ENCODE data around the gene DCC. TPM values are rescaled to one million over a fixed set of nuclear protein-coding genes. Genes with fewer than 3 reads are reported as not detected.

Gene DCC
- total and polyA plus RNA-seq, 2 experiments from 2014 or later = 0.27 to 0.38 TPM

DNA sequence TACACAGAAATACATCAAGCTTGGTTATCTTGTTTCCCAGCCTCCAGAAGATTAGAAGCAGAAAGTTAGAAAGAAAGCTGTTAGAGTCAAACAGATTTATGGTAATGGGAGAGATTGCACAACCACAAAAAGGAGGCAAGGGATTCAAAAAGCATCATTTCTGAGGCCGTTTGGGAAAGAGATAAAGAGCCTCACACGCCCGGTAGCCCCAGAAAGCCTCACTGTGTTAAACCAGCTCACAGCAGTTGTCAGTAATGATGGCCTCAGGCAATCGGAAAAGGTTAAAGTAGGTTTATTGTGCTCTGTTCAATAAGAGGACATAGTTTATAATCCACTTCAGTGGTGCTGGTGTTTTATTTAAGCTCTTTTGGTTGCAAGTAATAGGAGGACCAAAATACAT, 111.3 kb downstream of the DCC start:
- H3K27ac ChIP-seq = no peak overlapping the region
- H3K27me3 ChIP-seq = no peaks in the 10 kb centered on the region
- DNase-seq (ENCODE audit: low read depth in 1 of 2, low spot score in 1 of 2) = no peak
- no peak overlapping the region for H3K4me3 ChIP-seq
- no peaks in the 10 kb centered on the region for H3K9me3 ChIP-seq (ENCODE audit: low read depth)
- H3K4me1 ChIP-seq (ENCODE audit: low read depth) = peaks cover 15% of the 10 kb centered on the region
- TF ChIP-seq, protein P1, sequence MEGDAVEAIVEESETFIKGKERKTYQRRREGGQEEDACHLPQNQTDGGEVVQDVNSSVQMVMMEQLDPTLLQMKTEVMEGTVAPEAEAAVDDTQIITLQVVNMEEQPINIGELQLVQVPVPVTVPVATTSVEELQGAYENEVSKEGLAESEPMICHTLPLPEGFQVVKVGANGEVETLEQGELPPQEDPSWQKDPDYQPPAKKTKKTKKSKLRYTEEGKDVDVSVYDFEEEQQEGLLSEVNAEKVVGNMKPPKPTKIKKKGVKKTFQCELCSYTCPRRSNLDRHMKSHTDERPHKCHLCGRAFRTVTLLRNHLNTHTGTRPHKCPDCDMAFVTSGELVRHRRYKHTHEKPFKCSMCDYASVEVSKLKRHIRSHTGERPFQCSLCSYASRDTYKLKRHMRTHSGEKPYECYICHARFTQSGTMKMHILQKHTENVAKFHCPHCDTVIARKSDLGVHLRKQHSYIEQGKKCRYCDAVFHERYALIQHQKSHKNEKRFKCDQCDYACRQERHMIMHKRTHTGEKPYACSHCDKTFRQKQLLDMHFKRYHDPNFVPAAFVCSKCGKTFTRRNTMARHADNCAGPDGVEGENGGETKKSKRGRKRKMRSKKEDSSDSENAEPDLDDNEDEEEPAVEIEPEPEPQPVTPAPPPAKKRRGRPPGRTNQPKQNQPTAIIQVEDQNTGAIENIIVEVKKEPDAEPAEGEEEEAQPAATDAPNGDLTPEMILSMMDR (IDR thresholded peaks at IDR 0.05; ENCODE audit: low read depth, low read length) = no peak
- H3K36me3 ChIP-seq = no peaks in the 10 kb centered on the region

DNA sequence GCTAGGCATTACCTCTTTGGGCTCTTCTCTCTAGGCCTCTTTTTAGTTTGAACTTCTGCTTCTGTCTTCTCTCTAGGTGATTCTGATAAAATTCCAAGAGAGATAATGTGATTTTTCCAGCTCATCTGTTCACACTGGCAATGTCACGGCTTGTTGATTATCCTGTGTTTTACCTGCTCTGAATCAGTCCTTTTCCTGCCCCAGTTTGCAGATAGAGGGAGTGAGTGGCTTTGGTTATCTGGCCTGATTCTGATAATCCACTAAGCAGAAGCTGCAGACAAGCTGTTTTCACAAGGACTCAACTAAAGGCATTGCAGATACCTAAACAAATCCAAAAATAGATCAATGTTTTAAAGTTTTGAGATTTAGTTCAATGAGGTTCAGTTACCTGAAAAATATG, 111.9 kb downstream of the DCC start:
- peaks cover 15% of the 10 kb centered on the region for H3K4me1 ChIP-seq (ENCODE audit: low read depth)
- H3K27ac ChIP-seq = no peak overlapping the region
- H3K4me3 ChIP-seq = no peak overlapping the region
- DNase-seq (ENCODE audit: low read depth in 1 of 2, low spot score in 1 of 2) = peak in 1 of 2 donors; percentile 8
- no peaks in the 10 kb centered on the region for H3K36me3 ChIP-seq
- no peaks in the 10 kb centered on the region for H3K27me3 ChIP-seq
- H3K9me3 ChIP-seq (ENCODE audit: low read depth) = no peaks in the 10 kb centered on the region
- TF ChIP-seq, protein P1 (IDR thresholded peaks at IDR 0.05; ENCODE audit: low read depth, low read length) = no peak

DNA sequence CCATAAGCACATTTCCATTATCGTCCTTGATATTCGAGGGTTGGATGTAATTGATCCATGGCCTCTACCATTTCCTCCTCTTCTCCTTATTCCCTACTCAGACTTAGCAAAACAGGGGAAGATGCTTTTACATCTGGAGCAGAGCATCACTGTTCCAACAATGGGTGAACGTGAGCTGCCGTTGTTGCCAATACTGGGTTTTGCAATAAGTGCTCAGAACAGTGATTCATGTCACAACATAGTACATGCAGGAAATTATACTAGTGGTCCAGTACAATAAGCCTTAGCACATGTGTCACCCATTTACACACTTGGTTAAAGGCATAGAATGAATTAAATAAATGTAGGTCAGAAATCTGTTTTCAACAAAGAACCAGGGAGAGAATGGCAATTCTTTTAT, 112.4 kb downstream of the DCC start:
- Histone ChIP-seq H3K27ac (no peak overlapping the region), H3K9me3 (ENCODE audit: low read depth) (no peaks in the 10 kb centered on the region), H3K4me3 (no peak overlapping the region), H3K36me3 (no peaks in the 10 kb centered on the region), H3K4me1 (ENCODE audit: low read depth) (peaks cover 15% of the 10 kb centered on the region), H3K27me3 (no peaks in the 10 kb centered on the region)
- no peak for DNase-seq (ENCODE audit: low read depth in 1 of 2, low spot score in 1 of 2)
- TF ChIP-seq, protein P1 (IDR thresholded peaks at IDR 0.05; ENCODE audit: low read depth, low read length) = no peak

DNA sequence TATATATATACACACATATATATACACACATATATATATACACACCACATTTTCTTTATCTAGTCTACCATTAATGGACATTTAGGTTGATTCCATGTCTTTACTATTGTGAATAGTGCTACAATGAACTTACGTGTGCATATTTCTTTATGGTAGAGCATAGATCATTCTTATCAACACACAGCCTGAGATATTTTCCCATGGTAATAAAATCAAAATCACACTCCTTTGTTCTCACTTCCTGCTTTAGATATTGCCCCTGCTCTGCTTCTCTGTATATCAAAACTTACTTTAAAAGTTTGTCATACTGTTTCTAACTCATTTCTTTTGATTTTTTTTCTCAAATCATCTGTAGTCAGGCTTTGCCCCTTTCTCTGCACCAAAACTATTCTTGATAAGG, 119.9 kb downstream of the DCC start:
- H3K27ac ChIP-seq = no peak overlapping the region
- TF ChIP-seq, protein P1 (IDR thresholded peaks at IDR 0.05; ENCODE audit: low read depth, low read length) = no peak
- H3K9me3 ChIP-seq (ENCODE audit: low read depth) = no peaks in the 10 kb centered on the region
- no peaks in the 10 kb centered on the region for H3K36me3 ChIP-seq
- H3K4me3 ChIP-seq = no peak overlapping the region
- no peak for DNase-seq (ENCODE audit: low read depth in 1 of 2, low spot score in 1 of 2)
- H3K27me3 ChIP-seq = peaks cover 7% of the 10 kb centered on the region
- no peaks in the 10 kb centered on the region for H3K4me1 ChIP-seq (ENCODE audit: low read depth)

DNA sequence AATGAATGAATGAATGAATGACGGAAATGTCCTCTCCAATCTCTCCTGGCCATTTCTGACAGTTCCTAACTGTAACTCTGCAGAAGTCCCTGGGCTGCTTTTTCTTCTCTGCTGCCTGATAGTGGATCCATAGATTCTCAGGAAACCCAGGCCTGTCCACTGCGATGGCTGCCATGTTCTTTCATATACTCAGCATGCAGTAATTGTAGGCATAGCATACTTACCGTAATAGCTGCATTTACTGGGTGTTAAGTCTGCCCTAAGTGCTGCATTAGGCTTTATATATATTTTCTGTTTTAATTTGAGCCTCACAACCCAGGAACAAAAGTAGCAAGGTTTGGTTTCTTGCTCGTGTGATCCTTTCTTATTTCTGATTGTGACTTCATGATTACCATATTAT, 122.9 kb downstream of the DCC start:
- H3K27ac ChIP-seq = no peak overlapping the region
- no peak for DNase-seq (ENCODE audit: low read depth in 1 of 2, low spot score in 1 of 2)
- H3K9me3 ChIP-seq (ENCODE audit: low read depth) = no peaks in the 10 kb centered on the region
- TF ChIP-seq, protein P1 (IDR thresholded peaks at IDR 0.05; ENCODE audit: low read depth, low read length) = no peak
- H3K27me3 ChIP-seq = peaks cover 11% of the 10 kb centered on the region
- no peak overlapping the region for H3K4me3 ChIP-seq
- no peaks in the 10 kb centered on the region for H3K36me3 ChIP-seq
- H3K4me1 ChIP-seq (ENCODE audit: low read depth) = no peaks in the 10 kb centered on the region

DNA sequence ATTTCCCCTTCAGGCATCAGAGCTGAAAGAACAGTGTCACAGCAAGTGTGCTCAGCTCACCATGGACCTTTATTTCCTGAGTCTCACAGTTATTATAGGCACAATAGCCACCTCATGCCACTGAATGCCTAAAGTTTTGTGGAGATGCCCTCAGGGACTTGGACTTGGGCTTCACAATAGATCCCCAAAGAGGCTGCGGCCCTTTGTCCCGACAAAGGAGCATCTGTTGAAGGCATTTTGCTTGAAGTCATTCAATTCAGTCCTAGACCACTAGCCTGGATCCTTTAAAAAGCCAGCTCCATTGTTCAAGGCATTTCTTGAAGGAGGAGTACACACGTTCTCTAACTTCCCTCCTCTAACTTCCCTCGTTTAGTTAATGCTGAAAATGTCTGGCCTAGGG, 125.4 kb downstream of the DCC start:
- H3K36me3 ChIP-seq = no peaks in the 10 kb centered on the region
- H3K4me1 ChIP-seq (ENCODE audit: low read depth) = no peaks in the 10 kb centered on the region
- DNase-seq (ENCODE audit: low read depth in 1 of 2, low spot score in 1 of 2) = no peak
- TF ChIP-seq, protein P1 (IDR thresholded peaks at IDR 0.05; ENCODE audit: low read depth, low read length) = no peak
- no peaks in the 10 kb centered on the region for H3K9me3 ChIP-seq (ENCODE audit: low read depth)
- no peak overlapping the region for H3K4me3 ChIP-seq
- no peak overlapping the region for H3K27ac ChIP-seq
- peaks cover 11% of the 10 kb centered on the region for H3K27me3 ChIP-seq
